GM19395 (cell line): Measurements from ENCODE around the gene MDC1.

Experiments
- ATAC-seq: cut with Tn5 transposase; IDR thresholded peaks from one replicate; pipeline ENCODE4 v1.9.1; 2021; ENCODE audit warnings: mild to moderate bottlenecking, moderate library complexity; ENCODE audit not compliant: unreplicated experiment

MDC1 gene

DNA sequence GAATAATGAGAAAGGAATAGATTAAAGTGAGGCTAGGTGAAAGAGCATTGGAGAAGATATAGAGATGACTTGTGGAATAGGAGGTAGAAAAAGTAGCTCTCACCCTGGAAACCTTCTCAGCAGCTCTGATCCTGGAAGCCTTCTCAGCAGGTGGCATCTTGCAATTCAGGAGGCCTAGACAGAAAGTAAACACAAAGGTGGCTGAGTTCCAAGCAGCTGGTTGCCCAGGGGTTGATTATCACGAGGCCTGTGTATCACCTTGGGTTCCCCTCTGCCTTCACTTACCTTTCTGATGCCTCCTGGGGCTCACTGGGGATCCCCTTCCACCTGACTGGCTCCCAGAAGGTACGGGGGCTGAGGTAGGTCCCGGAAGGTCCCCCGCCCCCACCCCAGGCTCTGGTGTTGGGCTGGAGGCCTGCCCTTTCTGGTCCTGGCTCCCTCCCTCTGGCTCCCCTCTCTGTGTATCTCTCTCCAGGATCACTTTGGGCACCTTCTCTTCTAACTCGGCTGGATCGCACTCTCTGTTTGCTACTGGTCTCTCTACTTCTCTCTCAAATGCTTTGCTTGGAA lies 9.7 kb downstream of the MDC1 start:
- no peak for ATAC-seq

DNA sequence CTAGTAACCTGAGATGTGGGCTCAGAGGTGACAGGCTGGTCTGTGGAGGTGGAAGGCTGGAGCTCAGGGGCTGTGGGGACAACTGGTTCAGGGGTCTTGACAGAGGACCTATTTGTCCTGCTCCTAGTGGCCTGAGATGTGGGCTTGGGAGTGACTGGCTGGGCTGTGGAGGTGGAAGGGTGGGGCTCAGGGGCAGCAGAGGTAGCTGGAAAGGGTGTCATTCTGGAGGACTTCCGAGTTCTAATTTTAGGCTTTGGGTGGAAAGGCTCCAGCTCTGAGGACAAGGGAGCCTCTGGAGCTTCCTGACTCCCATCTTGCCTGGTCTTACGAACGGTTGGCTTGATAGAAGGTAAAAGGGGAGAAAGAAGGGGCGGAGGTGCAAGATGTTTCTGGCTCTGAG lies 11.5 kb downstream of the MDC1 start:
- ATAC-seq, result no peak

DNA sequence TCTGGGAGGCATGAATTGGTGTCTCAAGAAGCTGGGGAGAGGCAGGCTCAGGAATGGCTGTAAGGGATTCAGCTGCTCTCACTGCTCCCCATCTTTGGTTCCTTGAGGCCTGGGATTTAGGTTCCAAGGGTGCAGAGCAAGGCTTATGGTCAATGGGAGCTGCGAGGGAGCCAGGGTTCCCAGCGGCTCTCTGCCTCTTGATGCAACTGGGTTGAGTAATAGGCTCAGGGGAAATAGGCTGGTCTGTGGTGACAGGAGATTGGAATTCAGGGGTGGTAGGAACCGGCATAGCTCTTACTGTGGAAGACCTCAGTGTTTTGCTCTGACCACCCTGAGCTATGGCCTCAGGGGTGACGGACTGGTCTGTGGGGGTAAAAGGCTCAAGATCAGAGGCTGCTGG lies 13.3 kb downstream of the MDC1 start:
- no peak for ATAC-seq

DNA sequence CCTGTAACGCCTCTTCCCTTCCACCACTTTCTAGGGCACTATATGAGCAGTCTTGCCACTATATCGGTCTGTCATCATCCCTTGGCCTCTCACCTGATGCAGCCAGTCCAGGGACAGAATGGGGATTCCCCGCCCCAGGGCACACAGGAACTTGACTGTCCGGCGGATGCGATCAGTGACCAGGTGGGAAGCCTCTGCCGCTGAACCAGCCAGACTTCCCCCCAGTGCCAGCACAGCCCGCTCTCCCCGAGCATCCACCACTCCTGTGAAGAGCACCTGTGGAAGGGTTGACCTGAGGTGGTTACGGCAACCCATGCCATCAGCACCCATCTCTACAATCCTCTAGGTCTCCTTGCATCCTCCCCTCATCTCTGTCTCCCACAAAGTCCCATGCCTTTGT lies 14.1 kb downstream of the MDC1 start:
- ATAC-seq, result no peak

DNA sequence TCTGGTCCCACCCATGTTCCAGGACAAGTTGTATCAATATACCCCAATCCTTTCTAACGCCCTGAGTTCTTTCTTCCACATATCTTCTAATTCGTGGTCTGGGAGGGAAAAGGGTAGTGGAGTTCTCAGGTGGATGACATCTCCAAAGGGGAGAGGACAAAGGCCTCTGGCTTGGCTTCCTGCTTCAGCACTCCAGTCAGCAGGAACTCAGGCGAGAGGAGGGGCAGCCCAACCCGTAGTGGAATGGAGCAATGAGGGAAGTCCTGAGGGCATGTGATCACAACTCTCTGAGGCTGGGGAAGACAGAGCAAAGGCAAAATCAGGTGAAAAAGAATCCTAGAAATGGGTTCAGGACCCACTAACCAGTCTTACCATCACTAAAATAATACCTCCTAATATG lies 16.7 kb downstream of the MDC1 start:
- no peak for ATAC-seq

DNA sequence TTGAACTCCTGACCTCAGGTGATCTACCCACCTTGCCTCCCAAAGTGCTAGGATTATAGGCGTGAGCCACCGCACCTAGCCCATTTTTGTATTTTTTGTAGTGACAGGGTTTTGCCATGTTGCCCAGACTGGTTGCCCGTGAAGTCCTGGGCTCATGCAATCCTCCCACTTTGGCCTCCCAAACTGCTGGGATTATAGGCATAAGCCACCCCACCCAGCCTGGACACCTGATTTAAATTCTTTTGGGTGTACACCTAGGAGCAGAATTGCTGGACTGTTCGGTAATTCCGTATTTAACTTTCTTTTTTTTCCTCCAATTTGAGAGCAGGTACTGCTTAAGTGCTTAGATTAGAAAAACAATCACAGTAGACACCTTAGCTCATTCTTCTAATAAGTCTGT lies 20.6 kb downstream of the MDC1 start:
- no peak for ATAC-seq

DNA sequence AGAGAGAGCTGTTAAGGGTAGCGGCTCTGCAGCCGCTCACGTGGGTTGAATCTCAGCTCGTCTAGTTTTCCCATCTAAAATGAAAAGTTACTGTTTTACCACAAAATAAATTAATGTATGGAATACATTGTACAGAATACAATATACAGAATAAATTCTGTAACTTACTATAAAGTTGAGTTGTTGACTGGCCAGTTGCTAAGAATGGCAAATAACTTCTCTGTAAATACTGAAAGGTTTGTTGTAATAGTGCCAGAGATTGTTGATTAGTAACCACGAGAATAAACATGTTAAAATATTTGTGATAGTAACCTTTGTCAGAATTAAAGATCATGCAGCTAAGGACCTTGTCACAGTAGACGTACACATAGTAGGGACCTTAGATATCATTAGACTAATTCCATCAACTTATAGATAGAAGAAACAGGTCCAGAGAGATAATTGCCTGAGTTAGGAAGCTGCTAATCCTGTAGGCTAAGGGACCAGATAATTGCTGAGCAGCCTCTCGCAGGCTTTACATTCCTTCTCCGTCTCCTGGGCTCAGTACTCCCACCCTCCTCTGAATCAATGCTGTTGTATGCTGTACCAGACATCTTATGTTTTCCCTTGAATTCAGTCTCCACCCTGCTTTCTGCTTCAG lies 25.8 kb downstream of the MDC1 start:
- ATAC-seq, result no peak

DNA sequence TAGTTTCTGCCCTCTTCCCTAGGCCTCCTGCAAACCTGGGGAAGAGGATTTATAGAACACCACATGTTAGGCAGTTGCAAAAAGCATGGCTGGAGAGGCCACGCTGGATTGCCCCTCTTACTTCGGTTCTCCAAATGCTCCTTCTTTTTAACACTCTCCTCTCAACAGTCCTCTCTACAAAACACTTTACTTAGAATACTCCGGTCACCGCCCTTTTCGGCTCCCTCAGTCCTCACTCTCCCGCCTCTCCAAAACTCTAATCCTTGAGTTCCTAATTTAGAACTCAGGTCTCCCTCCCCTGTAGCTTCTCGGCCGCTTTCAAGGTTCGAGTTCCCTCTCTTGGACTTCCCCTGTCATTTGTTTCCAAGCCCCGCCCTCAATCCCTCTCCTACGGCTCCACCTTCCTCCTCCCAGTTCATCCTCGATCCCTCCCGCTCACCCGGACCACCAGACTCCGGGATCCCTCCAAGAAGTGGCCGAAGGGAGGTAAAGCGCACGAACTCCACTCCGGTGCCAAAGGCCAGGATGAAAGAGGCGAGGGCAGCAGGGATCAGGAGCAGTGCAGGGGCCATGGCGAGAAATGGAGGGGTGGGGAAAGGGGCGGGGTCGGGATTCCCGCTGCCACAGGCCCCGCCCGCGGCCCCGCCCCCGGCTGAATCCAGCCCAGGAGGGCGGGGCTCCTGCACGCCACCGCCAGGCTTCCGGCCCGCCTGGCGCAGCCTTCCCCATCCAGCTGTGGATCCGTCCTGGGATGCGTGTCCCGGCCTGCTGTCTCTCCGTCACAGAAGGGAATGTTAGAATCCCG lies 26.5 kb downstream of the MDC1 start, which contains the start of gene NRM:
Gene NRM (minus strand): TSS at position 582 of the 805 bp plus-strand sequence. CDS start 10 bp downstream, at position 572.
- no peak for ATAC-seq

DNA sequence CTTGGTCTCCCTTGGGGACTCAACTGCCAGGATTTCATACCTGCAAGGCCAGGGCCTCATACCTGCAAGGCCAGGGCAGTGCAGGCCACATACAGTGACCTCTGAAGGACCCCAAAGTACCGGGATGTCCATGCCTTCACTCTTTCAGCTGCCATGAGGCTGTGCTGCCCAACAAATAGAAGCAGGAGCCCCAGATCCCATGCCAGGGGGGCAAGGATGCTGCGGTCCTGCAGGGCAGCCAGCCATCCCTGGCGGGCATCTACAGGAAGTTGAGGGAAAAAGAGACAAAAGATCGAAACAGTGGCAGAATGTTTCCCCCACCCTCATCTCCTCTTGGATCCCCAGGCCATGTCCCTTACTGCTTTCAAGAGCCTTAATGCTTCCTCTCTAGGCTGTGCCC lies 27.1 kb downstream of the MDC1 start:
- no peak for ATAC-seq

DNA sequence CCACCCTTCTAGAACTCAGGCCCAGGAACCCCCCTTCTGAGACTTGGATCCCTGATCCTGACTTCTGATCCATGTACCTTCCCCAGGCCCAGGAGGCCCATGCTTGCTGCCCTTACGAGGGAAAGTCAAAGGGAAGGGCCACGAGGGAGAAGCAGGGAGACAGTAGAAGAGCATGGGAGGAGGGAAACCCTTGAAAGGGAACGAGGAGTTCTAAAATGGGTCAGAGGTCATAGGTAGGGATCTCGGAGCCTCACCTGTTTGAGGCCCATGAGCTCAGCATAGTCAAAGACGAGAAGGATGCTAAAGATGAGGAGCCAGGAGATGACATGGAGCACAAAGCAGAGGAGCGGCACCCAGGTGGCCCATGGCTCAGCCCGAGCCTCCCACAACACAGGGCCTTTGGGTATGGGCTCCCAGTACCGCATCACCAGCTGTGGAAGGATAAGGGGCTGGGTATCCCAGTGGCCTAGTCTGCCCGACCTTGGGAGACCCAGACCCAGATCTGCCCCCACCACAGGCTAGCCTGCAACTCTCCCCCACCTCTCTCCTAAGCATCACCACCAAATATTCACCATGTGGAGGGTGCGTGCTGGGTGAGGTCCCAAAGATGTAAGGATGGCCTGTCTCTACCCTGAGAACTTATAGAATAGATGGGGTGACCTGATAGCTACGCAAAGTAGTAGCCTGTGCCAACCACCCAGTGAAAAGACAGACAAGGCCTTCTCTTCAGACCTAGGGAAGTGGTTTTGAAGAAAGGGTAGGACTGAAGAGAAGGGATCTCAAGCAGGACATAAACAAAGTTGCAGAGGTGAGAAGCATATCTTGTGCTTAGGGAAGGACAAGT lies 27.8 kb downstream of the MDC1 start:
- ATAC-seq, result no peak

DNA sequence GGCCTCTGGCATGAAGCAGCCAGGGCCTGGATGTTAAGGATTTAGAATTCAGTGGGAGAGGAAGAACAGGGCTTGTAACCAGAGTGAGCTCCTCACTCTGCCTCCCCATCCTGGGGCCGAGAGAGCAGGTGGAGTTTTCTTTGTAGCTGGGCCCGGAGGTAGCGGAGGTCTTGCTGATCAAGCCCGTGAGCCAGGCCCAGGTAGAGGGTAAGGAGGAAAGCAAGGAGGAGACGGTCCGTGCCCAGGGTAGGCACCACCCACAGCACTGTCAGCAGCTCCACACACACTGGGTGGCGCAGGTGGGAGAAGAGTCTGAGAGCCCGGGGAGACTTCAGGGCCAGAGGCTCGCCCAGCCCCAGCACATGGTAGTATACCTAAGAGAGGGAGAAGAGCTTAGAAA lies 28.5 kb downstream of the MDC1 start:
- no peak for ATAC-seq

DNA sequence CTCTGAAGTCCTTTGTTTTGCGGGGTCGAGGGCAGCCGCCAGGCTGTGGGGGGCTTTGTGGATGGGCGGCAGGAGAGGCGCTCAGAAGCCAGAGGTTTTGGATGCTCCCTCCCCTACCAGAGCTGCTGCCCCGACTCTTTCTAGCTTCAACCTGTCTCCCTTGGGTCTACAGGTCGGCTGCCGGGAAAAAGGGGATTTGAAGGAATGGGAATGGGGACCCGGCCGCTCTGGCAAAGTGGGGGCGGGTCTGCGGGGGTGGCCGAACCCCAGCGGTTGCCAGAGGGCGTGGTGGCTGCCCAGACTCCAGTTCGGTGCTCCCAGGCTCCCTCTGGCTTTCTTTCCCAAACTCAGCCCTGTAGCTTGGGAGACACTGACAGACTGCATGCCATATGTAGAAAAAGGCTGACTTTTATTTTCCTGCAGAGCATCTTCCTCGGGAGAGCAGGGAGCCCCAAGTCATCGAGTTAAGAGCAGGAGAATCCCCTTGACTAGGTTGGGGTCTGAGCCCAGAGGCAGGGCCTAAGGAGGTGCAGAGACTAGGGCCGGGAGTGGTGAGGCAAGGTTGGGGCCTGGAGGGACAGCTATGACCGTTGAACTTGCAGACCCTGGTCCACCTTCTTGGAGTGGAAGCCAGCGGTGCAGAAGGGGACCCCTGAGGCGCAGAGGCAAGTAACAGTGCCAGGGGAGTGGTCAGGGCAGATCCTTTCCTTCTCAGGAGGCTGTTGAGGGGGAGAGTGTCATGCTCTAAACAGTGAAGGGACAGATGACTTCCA lies 29.2 kb downstream of the MDC1 start:
- no peak for ATAC-seq

DNA sequence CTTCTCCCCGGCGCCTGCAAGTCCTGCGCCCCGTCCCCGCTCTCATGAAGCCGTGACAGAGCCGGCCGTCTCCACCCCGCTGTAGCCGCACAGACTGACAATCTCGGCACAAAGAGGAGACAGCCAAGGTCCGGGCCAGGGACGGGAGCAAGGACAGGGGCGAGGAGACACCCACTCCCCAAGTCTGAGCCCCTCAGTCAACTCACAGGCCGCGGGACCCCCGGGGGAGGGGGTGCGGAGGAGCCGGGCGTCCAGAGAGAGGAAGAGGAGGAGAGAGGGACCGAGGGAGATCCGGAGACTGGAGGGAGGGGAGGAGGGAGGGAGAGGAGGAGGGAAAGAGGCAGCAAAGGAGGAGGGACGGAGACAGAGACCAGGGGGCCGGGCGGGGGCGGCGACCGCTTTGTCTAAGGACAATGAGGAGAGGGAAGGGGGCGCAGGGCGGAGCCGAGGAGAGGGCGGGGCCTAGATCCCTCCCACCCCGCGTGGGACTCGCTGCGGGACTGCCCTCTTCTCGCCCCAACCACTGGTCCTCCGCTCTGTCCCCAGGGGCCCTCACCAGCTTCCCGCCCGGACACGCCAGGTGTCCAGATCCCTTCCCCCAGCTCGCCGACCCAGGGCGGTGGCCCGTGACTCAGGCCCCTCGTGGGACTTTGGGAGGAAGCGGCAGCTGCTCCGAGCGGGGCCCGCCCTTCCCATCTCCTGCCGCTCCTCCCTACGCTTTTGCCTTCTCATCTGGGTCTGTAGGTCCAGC lies 30.0 kb downstream of the MDC1 start:
- ATAC-seq, result peak; percentile 49

DNA sequence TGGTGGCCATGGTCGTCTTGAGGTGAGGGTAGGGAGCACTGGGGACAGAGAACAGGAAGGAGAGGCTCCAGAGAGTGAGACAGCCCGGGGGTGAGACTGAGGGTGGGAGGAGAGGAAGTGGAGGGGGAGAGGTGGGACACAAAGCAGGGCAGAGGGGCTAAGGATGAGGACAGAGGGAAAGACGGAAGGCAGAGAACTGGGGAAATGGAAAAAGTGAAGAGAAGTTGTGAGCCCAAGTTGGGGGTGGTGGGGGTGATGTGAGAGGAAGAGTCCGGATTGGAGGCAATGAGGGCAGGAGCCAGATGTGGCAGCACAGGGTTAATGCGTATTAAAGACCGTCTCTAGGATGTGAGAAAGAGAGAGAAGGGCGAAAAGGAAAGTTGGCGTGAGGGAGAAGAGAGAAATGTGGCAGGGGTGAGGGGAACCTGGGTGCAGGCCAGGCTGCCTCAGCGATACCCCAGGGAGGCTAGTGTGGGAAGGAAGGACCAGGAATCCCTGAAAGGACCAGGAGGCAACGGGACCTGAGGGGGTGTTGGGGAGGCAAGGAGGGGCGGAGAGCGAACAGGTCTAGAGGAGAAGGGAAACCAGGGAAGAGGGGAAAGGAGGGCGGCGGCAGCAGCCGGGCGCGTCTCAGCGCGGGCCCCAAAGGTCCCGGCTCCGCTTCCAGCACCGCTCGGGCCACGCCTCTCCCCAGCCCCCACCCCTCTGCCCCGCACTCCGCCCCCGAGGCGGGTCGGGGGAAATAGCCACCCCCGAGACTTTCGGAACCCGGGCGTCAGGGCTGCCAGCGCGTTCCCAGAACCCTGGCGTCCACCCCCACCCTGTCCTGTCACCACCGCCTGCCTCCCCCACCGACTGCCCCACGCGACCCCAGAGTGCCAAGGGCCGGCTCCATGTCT lies 30.8 kb downstream of the MDC1 start, which contains the start of gene PPP1R18:
Gene PPP1R18 (minus strand): TSS at position 637 of the 899 bp plus-strand sequence. CDS start 627 bp downstream, at position 10.
- ATAC-seq, result peak; percentile 7

DNA sequence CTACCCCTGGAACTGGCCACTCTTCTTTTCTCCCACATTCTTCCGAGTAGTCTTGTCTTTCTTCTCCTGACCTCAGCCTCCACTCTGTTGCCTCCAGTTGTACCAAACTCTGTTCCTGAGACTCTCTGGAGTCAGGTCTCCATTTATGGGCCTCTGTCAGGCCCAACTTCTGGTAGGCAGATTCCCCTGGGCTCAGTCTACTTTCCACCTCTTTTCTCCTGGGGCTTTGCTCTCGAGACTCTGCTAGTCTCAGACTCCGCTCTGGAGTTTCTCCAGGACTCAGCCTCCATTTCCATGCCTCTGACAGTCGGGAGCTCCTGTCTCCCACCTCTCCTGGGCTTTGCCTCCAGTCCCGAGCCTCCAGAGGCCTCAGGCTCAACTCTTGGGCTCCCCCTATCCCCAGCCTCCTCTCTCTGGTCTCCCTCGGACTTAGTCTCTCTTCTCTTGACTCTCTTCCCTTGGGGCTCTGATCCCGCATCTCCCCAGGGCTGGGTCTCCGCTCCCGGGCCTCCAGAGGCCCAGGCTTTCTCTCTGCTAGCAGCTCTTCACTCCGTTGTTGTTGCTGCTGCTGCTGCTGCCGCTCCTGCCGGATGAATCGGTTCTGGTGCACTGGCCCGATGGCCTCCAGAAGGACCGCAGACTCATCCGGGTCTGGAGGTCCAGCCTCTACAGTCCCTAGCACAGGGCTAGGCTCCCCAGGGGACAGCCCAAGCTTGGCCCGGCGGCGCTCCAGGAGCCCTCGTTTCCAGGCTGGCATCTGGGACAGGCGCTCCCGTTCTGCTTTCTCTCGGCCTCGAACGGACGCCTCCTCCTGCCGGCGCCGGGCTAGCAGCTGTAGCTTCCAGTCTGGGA lies 31.7 kb downstream of the MDC1 start:
- no peak for ATAC-seq

DNA sequence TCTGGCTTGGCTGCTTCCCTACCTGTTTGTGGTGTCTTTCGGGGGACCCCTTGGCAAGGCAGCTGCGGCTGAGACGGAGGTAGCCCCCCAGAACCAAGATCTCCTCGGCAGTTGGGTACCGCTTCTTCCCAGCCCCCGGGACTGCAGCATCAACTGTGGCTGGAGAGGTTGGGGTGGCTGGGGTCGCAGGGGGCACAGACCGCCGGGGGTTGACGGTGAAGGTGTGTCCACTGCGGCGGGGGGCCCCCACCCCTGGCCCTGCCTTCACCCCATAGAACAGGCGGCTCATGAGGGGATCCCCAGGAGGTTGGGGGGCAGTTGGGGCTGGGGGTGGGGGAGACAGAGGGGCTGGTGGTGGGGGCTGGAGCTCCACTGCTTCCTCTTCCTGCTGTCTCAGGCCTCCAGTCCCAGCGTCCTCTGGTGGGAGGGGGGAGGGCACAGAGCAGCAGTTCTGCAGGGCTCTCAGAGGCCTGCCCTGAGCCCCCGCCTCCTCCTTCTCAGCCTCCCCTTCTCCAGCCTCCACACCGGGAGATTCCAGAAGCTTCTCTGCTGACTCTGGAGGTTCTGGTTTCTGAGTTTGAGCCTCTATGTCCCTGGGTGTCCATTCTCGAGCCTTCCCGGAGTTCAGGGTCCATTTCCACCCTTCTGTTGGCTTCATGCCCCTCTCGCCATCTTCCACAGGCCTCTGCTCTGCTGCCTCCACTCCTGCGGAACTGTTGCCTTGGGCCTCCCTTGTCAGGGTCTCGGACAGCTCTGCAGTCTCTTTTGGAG lies 32.5 kb downstream of the MDC1 start:
- ATAC-seq, result no peak

DNA sequence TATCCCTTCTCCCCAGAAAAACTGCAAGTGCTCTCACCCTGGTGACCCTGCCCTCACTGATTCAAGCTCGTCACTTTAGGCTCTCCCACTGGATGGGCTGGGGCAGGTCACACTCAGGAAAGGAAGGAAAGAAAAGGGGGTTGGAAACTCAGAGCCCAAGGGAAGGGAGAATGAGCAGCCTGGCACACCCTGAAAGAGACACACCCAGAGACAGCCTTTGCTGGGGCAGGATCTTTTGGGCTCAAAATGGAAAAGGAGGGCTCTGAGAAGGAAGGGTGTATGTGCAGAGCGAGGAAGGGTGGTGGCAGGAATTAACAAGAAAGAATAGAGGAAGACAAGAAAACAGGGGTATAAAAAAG lies 33.1 kb downstream of the MDC1 start:
- ATAC-seq, result no peak
